GM18505 (cell line): Measurements from ENCODE around the gene FBXO48.
A peak's percentile ranks its signal among the peaks of the same experiment; 100 is the strongest.

ENCODE experiments used
- ATAC-seq: cut with Tn5 transposase; IDR thresholded peaks from one replicate; pipeline ENCODE4 v1.9.1; 2021; ENCODE audit not compliant: unreplicated experiment
- POLR2A ChIP-seq: IDR thresholded peaks from 4 replicates; pipeline ENCODE4 v1.6.1; 2011; ENCODE audit warnings: borderline replicate concordance; ENCODE audit not compliant: insufficient read depth, insufficient read length; ENCODE audit errors: extremely low read depth

The FBXO48 gene

GRCh38 chr2:68420254-68420910 is 46.7 kb downstream of the FBXO48 start:
- no peak for TF ChIP-seq POLR2A
- ATAC-seq = no peak

- ATAC-seq = no peak
- no peak for TF ChIP-seq POLR2A
Observed at GRCh38 chr2:68418855-68419254, 48.2 kb downstream of the FBXO48 start.

- TF ChIP-seq POLR2A = no peak
- ATAC-seq = no peak
Observed at GRCh38 chr2:68418419-68418818, 48.7 kb downstream of the FBXO48 start.

GRCh38 chr2:68417926-68418325 is 49.2 kb downstream of the FBXO48 start:
- TF ChIP-seq POLR2A = no peak
- ATAC-seq = no peak

GRCh38 chr2:68416081-68416675 is 50.9 kb downstream of the FBXO48 start:
- TF ChIP-seq POLR2A = no peak
- ATAC-seq = no peak

GRCh38 chr2:68415521-68415920 is 51.6 kb downstream of the FBXO48 start:
- ATAC-seq = no peak
- TF ChIP-seq POLR2A = no peak

- TF ChIP-seq POLR2A = no peak
- ATAC-seq = no peak
Observed at GRCh38 chr2:68414876-68415275, 52.2 kb downstream of the FBXO48 start.

GRCh38 chr2:68414452-68414851 is 52.6 kb downstream of the FBXO48 start:
- TF ChIP-seq POLR2A = no peak
- ATAC-seq = no peak

- TF ChIP-seq POLR2A = no peak
Observed at GRCh38 chr2:68413466-68413865, 53.6 kb downstream of the FBXO48 start.

GRCh38 chr2:68412127-68412819 is 54.8 kb downstream of the FBXO48 start:
- peak; percentile 41 for ATAC-seq
- no peak for TF ChIP-seq POLR2A

More at GRCh38 chr2:68413466-68413865, 53.6 kb downstream of the FBXO48 start:
- ATAC-seq = no peak

- peak; percentile 35 for TF ChIP-seq POLR2A
- ATAC-seq = peak; percentile 86
Observed at GRCh38 chr2:68411397-68412126, 55.5 kb downstream of the FBXO48 start.
